PC-9 (cell line): ENCODE results near the gene PCYT2. TPM values are rescaled to one million over a fixed set of nuclear protein-coding genes. Genes with fewer than 3 reads are reported as not detected.

Source experiments
- BruUV-seq: library from RNA; stranded (reverse); fragments of 400-500 nt; replicated peaks from 2 replicates; lab custom pipeline; 2021; lab: Mats Ljungman, UMichigan
- CTCF ChIA-PET: fragments of 300-600 bp; sonication (Branson Sonifier 250); formaldehyde crosslinking; loops from one replicate; lab custom pipeline; 2022; ENCODE audit warnings: antibody characterized with exemption; lab: Charles Lee
- POLR2A ChIA-PET: fragments of 300-600 bp; sonication (Branson Sonifier 250); formaldehyde crosslinking; loops from one replicate; lab custom pipeline; 2022; ENCODE audit warnings: antibody characterized with exemption; ENCODE audit not compliant: unreplicated experiment; lab: Charles Lee
- DNase-seq, 2 experiments: peaks; one replicate each; pipeline versions ENCODE4 v3.0.0 to v3.0.0-alpha.2; 2015 to 2022; ENCODE audit warnings: mixed read lengths in 1 of 2
- H2AFZ ChIP-seq: fragments of 200-600 bp; sonication (generic); 2 replicates; pipeline ENCODE4 v1.8.1; 2017; ENCODE audit warnings: antibody characterized with exemption
- H3F3A ChIP-seq: fragments of 200-600 bp; sonication (generic); 2 replicates; pipeline ENCODE4 v1.8.1; 2017; ENCODE audit warnings: antibody characterized with exemption, mild to moderate bottlenecking, low read depth; ENCODE audit not compliant: insufficient read depth
- H3K27ac ChIP-seq: fragments of 200-600 bp; sonication (generic); 2 replicates; pipeline ENCODE4 v1.6.1; 2016; ENCODE audit warnings: mixed run types
- H3K27me3 ChIP-seq: fragments of 200-600 bp; sonication (generic); 2 replicates; pipeline ENCODE4 v1.6.1; 2016; ENCODE audit warnings: low read depth, mixed run types; ENCODE audit not compliant: insufficient read depth
- H3K36me3 ChIP-seq: fragments of 200-600 bp; sonication (generic); 2 replicates; pipeline ENCODE4 v1.6.1; 2016; ENCODE audit warnings: low read depth, mixed run types
- H3K4me1 ChIP-seq: fragments of 200-600 bp; sonication (generic); replicated peaks from 2 replicates; pipeline ENCODE4 v1.6.1; 2016; ENCODE audit warnings: mixed run types; ENCODE audit not compliant: insufficient read depth
- H3K4me2 ChIP-seq: fragments of 200-600 bp; sonication (generic); 2 replicates; pipeline ENCODE4 v1.6.1; 2017; ENCODE audit warnings: mixed run types
- H3K4me3 ChIP-seq: fragments of 200-600 bp; sonication (generic); 2 replicates; pipeline ENCODE4 v1.6.1; 2016; ENCODE audit warnings: mixed run types
- H3K79me2 ChIP-seq: fragments of 200-600 bp; sonication (generic); 2 replicates; pipeline ENCODE4 v1.6.1; 2017; ENCODE audit warnings: low read depth, mixed run types
- H3K9me2 ChIP-seq: fragments of 200-600 bp; sonication (generic); 2 replicates; pipeline ENCODE4 v1.8.1; 2017; ENCODE audit warnings: mild to moderate bottlenecking; ENCODE audit not compliant: insufficient read depth
- H3K9me3 ChIP-seq: fragments of 200-600 bp; sonication (generic); 2 replicates; pipeline ENCODE4 v1.8.1; 2016; ENCODE audit warnings: low read depth; ENCODE audit not compliant: insufficient read depth
- H4K20me1 ChIP-seq: fragments of 200-600 bp; sonication (generic); 2 replicates; pipeline ENCODE4 v1.8.1; 2017; ENCODE audit not compliant: insufficient read depth
- EZH2 ChIP-seq: fragments of 200-600 bp; sonication (generic); IDR thresholded peaks from 2 replicates; pipeline ENCODE4 v1.8.0; 2017; ENCODE audit warnings: antibody characterized with exemption, low read depth
- intact Hi-C: fragments of 100-400 bp; cut with micrococcal nuclease; formaldehyde crosslinking; loops from one replicate; pipeline ENCODE4 v1.10.0; 2022; ENCODE audit not compliant: unreplicated experiment
- total RNA-seq: library from RNA; stranded (reverse); gene quantifications from 2 replicates; pipeline ENCODE4 v1.2.3, GENCODE V29; 2021
- TF ChIP-seq, protein P1 (sequence below): fragments of 200-600 bp; sonication (generic); conservative IDR thresholded peaks from 2 replicates; pipeline ENCODE4 v1.6.1; 2017; ENCODE audit warnings: mixed run types, antibody characterized with exemption, mild to moderate bottlenecking, moderate library complexity

Gene PCYT2
- total RNA-seq, 1 experiment from 2014 or later = 82.2 TPM

GRCh38 chr17:81931557-81932332 lies 20.5 kb upstream of the PCYT2 start:
- CTCF ChIA-PET = no interaction called here

DNA sequence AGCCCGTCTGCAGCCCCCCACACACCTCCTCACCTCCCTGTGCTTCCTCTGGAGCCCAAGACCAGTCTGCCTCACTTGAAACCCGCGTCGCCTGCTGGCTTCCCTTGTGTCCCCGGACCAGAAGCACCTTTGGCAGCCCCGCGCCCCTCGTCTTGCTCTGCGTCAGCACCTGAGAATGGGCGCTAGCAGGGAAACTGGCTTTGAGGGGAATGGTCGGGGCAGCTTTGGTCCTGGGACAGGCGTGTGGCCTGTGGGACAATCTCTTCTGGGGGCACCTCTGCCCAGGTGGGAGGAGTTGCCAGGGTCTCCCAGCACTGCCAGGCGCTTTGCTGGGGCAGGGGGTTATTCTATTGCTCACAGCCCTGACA lies 20.0 kb upstream of the PCYT2 start:
- Histone ChIP-seq H3K9me3 (no peaks in the 10 kb centered on the region), H3K9me2 (no peaks in the 10 kb centered on the region), H2AFZ (no peak overlapping the region), H3K36me3 (no peaks in the 10 kb centered on the region), H4K20me1 (0 out of 2 replicates have a peak, but pooled peaks cover under 1% of the 10 kb centered on the region), H3K27me3 (no peaks in the 10 kb centered on the region), H3K79me2 (peaks cover 9% of the 10 kb centered on the region), H3K4me2 (no peak overlapping the region), H3F3A (peaks cover 2% of the 10 kb centered on the region; the same call in 1 of the 2 replicates), H3K4me3 (no peak overlapping the region), H3K27ac (no peak overlapping the region), H3K4me1 (peaks cover 5% of the 10 kb centered on the region)
- CTCF ChIA-PET = no interaction called here
- POLR2A ChIA-PET = no interaction called here
- intact Hi-C loops = no loop called here
- BruUV-seq = no TSS peak
- no peak for TF ChIP-seq EZH2
- TF ChIP-seq, protein P1, sequence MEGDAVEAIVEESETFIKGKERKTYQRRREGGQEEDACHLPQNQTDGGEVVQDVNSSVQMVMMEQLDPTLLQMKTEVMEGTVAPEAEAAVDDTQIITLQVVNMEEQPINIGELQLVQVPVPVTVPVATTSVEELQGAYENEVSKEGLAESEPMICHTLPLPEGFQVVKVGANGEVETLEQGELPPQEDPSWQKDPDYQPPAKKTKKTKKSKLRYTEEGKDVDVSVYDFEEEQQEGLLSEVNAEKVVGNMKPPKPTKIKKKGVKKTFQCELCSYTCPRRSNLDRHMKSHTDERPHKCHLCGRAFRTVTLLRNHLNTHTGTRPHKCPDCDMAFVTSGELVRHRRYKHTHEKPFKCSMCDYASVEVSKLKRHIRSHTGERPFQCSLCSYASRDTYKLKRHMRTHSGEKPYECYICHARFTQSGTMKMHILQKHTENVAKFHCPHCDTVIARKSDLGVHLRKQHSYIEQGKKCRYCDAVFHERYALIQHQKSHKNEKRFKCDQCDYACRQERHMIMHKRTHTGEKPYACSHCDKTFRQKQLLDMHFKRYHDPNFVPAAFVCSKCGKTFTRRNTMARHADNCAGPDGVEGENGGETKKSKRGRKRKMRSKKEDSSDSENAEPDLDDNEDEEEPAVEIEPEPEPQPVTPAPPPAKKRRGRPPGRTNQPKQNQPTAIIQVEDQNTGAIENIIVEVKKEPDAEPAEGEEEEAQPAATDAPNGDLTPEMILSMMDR = no peak
- no peak for DNase-seq

More at GRCh38 chr17:81931557-81932332, 20.5 kb upstream of the PCYT2 start:
- no peaks in the 10 kb centered on the region for H3K9me3 ChIP-seq
- DNase-seq = no peak
- no peaks in the 10 kb centered on the region for H3K9me2 ChIP-seq
- peaks cover 4% of the 10 kb centered on the region; the same call in 1 of the 2 replicates for H3K79me2 ChIP-seq
- no peaks in the 10 kb centered on the region; the same call in 1 of the 2 replicates for H3F3A ChIP-seq
- no peak overlapping the region for H3K27ac ChIP-seq
- POLR2A ChIA-PET = no interaction called here
- H3K4me2 ChIP-seq = no peak overlapping the region
- peaks cover 4% of the 10 kb centered on the region; the same call in 1 of the 2 replicates for H3K4me1 ChIP-seq
- no peak overlapping the region for H2AFZ ChIP-seq
- no peak overlapping the region for H3K4me3 ChIP-seq
- intact Hi-C loops = no loop called here
- H3K36me3 ChIP-seq = no peaks in the 10 kb centered on the region
- TF ChIP-seq, protein P1 = no peak
- no peak for TF ChIP-seq EZH2
- H3K27me3 ChIP-seq = no peaks in the 10 kb centered on the region
- BruUV-seq = no TSS peak
- no peaks in the 10 kb centered on the region for H4K20me1 ChIP-seq

DNA sequence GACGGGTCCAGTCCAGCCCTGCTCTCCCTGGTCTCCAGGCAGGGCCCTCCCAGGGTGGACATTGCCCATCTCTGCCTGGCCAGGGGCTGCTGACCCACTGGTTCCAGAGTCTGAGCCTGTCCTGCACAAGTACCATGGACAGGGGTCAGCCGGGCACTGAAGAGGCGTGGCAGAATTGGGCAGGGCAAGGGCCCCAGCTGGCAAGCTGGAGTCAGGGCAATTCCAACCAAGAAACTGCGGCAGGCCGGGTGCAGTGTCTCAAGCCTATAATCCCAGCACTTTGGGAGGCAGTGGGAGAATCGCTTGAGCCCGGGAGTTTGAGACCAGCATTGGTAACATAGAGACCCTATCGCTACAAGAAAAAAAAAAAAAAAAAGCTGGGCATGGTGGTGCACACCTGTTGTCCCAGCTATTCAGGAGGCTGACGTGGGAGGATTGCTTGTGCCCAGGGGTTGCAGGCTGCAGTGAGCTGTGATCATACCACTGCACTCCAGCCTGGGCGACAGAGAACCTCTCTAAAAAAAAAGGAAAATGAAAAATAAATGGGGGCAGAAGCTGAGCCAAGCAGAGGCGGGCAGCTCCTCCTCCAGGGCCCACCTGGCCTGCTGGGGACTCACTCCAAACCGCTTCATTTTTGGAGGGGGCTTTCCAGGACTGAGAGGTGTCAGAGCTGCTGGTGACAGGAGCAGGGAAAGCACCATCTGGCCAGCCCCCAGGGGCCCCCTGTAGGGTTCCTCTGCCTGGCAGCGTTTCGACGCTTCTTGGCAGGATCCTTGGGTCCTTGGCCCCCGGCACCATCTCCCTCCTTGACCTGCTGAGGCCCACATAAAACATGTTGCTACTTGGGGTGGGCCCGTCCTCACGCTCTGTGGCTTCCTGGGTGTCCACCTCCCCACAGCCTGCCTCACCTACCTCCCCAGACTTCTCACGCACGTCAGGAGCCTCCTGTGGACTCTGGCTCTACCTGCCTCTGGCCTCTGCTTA lies 19.2 kb upstream of the PCYT2 start:
- POLR2A ChIA-PET = no interaction called here
- Histone ChIP-seq H3K36me3 (no peaks in the 10 kb centered on the region), H3K27ac (no peak overlapping the region), H3F3A (peaks cover 4% of the 10 kb centered on the region; the same call in 1 of the 2 replicates), H3K4me3 (no peak overlapping the region), H2AFZ (no peak overlapping the region), H3K79me2 (peaks cover 17% of the 10 kb centered on the region), H3K27me3 (no peaks in the 10 kb centered on the region), H3K4me2 (no peak overlapping the region), H3K9me3 (no peaks in the 10 kb centered on the region), H3K9me2 (no peaks in the 10 kb centered on the region), H4K20me1 (0 out of 2 replicates have a peak, but pooled peaks cover 5% of the 10 kb centered on the region), H3K4me1 (peaks cover 12% of the 10 kb centered on the region)
- no peak for TF ChIP-seq EZH2
- TF ChIP-seq, protein P1 = no peak
- DNase-seq = no peak
- CTCF ChIA-PET = interaction anchor here (0.6 kb wide), 1 partner anchor 15 kb away, joined by 3 read pairs; no protein-coding TSS in a partner anchor
- BruUV-seq = no TSS peak
- intact Hi-C loops = no loop called here
